SK-N-SH (cell line): ENCODE data around the gene SSR4. TPM values are rescaled to one million over a fixed set of nuclear protein-coding genes. Genes with fewer than 3 reads are reported as not detected.

Source experiments
- CTCF ChIA-PET: fragments of 300-600, 350-600 bp; formaldehyde crosslinking; extraction: SDS; loops from one replicate; lab custom pipeline; 2021; lab: Yijun Ruan, JAX
- POLR2A ChIA-PET: fragments of 350-600 bp; sonication (Branson Sonifier 250); formaldehyde crosslinking; extraction: SDS; loops from one replicate; lab custom pipeline; 2020; ENCODE audit warnings: antibody characterized with exemption, inconsistent platforms; lab: Yijun Ruan, JAX
- DNase-seq: peaks from one replicate; pipeline ENCODE4 v3.0.0; 2012
- H2AFZ ChIP-seq: fragments of 200-600 bp; sonication (generic); 2 replicates; pipeline ENCODE4 v1.8.1; 2016; ENCODE audit warnings: antibody characterized with exemption, mild to moderate bottlenecking, low read depth
- H3F3A ChIP-seq: fragments of 200-600 bp; sonication (generic); replicated peaks from 2 replicates; pipeline ENCODE3; 2016; ENCODE audit warnings: antibody characterized with exemption, mild to moderate bottlenecking; ENCODE audit not compliant: insufficient read depth
- H3K27ac ChIP-seq, 2 experiments: fragments of 200-500 bp in 1 of 2; fragments of 200-600 bp in 1 of 2; sonication (Bioruptor generic) in 1 of 2; sonication (generic), shearing (Covaris generic) in 1 of 2; 2 replicates each; pipeline versions ENCODE4 v1.5.1 to v1.6.1; 2014 to 2016; ENCODE audit warnings: low read depth in 2 of 2, inconsistent platforms in 1 of 2, low read length in 1 of 2, mild to moderate bottlenecking in 1 of 2, mixed read lengths in 1 of 2
- H3K27me3 ChIP-seq: fragments of 200-600 bp; sonication (generic), shearing (Covaris generic); 2 replicates; pipeline ENCODE4 v1.6.1; 2016; ENCODE audit warnings: mixed run types; ENCODE audit not compliant: insufficient read depth
- H3K36me3 ChIP-seq, 2 experiments: fragments of 200-500 bp in 1 of 2; fragments of 200-600 bp in 1 of 2; sonication (Bioruptor generic) in 1 of 2; sonication (generic) in 1 of 2; replicated peaks in 1 of 2; 2 replicates each; pipeline versions ENCODE3 to v1.5.1; 2014 to 2016; ENCODE audit warnings: low read length in 1 of 2, mild to moderate bottlenecking in 1 of 2; ENCODE audit not compliant: insufficient read depth in 2 of 2, control insufficient read depth in 1 of 2
- H3K4me1 ChIP-seq, 2 experiments: fragments of 200-500 bp in 1 of 2; fragments of 200-600 bp in 1 of 2; sonication (Bioruptor generic) in 1 of 2; sonication (generic), shearing (Covaris generic) in 1 of 2; 2 replicates each; pipeline versions ENCODE4 v1.5.1 to v1.6.1; 2014 to 2016; ENCODE audit warnings: low read depth in 1 of 2, low read length in 1 of 2, mixed run types in 1 of 2; ENCODE audit not compliant: insufficient read depth in 2 of 2, control insufficient read depth in 1 of 2
- H3K4me2 ChIP-seq: fragments of 200-600 bp; sonication (generic), shearing (Covaris generic); 2 replicates; pipeline ENCODE4 v1.6.1; 2017; ENCODE audit warnings: mixed run types
- H3K4me3 ChIP-seq, 2 experiments: fragments of 200-500 bp in 1 of 2; fragments of 200-600 bp in 1 of 2; sonication (Bioruptor generic) in 1 of 2; sonication (generic), shearing (Covaris generic) in 1 of 2; 2 replicates each; pipeline versions ENCODE4 v1.5.1 to v1.8.1; 2014 to 2016; ENCODE audit warnings: low read depth in 2 of 2, inconsistent platforms in 1 of 2, low read length in 1 of 2, mild to moderate bottlenecking in 1 of 2, mixed read lengths in 1 of 2, moderate library complexity in 1 of 2
- H3K79me2 ChIP-seq: fragments of 200-600 bp; sonication (generic); 2 replicates; pipeline ENCODE4 v1.8.1; 2017; ENCODE audit warnings: mild to moderate bottlenecking; ENCODE audit not compliant: insufficient read depth
- H3K9ac ChIP-seq: fragments of 200-600 bp; sonication (generic); 2 replicates; pipeline ENCODE4 v1.6.1; 2017; ENCODE audit warnings: mixed run types
- H3K9me2 ChIP-seq: fragments of 200-600 bp; sonication (generic); 2 replicates; pipeline ENCODE4 v1.6.1; 2017; ENCODE audit warnings: mixed run types
- H3K9me3 ChIP-seq: fragments of 200-600 bp; sonication (generic); 2 replicates; pipeline ENCODE4 v1.6.1; 2017; ENCODE audit warnings: mixed run types, mild to moderate bottlenecking, moderate library complexity
- H4K20me1 ChIP-seq: fragments of 200-600 bp; sonication (generic); 2 replicates; pipeline ENCODE4 v1.6.1; 2017; ENCODE audit warnings: mild to moderate bottlenecking, mixed run types; ENCODE audit not compliant: insufficient read depth
- CHD2 ChIP-seq: fragments of 150-350 bp; IDR thresholded peaks from 2 replicates; pipeline ENCODE4 v1.6.1; 2018; ENCODE audit warnings: low read length; ENCODE audit not compliant: partially characterized antibody
- CTCF ChIP-seq: fragments of 200-600 bp; sonication (generic); IDR thresholded peaks from 2 replicates; pipeline ENCODE4 v1.6.1; 2017; ENCODE audit warnings: antibody characterized with exemption, mild to moderate bottlenecking, moderate library complexity
- ELF1 ChIP-seq: IDR thresholded peaks from 2 replicates; pipeline ENCODE4 v1.4.0; 2012
- EZH2phosphoT487 ChIP-seq: fragments of 200-600 bp; sonication (generic); IDR thresholded peaks from 2 replicates; pipeline ENCODE4 v1.6.1; 2017; ENCODE audit warnings: low read depth, mixed run types, mild to moderate bottlenecking, antibody characterized with exemption, moderate library complexity, borderline replicate concordance
- FOSL2 ChIP-seq: IDR thresholded peaks from 2 replicates; pipeline ENCODE4 v1.4.0; 2012; ENCODE audit warnings: low read depth, mild to moderate bottlenecking, moderate library complexity, borderline replicate concordance
- FOXM1 ChIP-seq: IDR thresholded peaks from 2 replicates; pipeline ENCODE4 v1.4.0; 2012; ENCODE audit warnings: low read depth, mild to moderate bottlenecking
- GABPA ChIP-seq: IDR thresholded peaks from 2 replicates; pipeline ENCODE4 v1.4.0; 2012; ENCODE audit warnings: low read depth, mild to moderate bottlenecking
- GATA2 ChIP-seq: sonication (generic); formaldehyde crosslinking; IDR thresholded peaks from 2 replicates; pipeline ENCODE4 v1.5.0; 2020; ENCODE audit warnings: mild to moderate bottlenecking, missing genetic modification reagents
- IRF3 ChIP-seq: fragments of 150-350 bp; IDR thresholded peaks from 2 replicates; pipeline ENCODE4 v1.6.1; 2016; ENCODE audit warnings: mild to moderate bottlenecking, low read depth, low read length
- MEF2A ChIP-seq: IDR thresholded peaks from 2 replicates; pipeline ENCODE4 v1.4.0; 2012; ENCODE audit warnings: low read depth, borderline replicate concordance
- MXI1 ChIP-seq: IDR thresholded peaks from 2 replicates; pipeline ENCODE4 v1.6.1; 2012; ENCODE audit warnings: mild to moderate bottlenecking, low read depth, low read length, improper control_type of control experiment
- NFIC ChIP-seq: IDR thresholded peaks from 2 replicates; pipeline ENCODE4 v1.4.0; 2012; ENCODE audit warnings: borderline replicate concordance
- NRF1 ChIP-seq: IDR thresholded peaks from 2 replicates; pipeline ENCODE4 v1.6.1; 2012; ENCODE audit warnings: low read depth, mild to moderate bottlenecking, low read length
- PBX3 ChIP-seq: IDR thresholded peaks from 2 replicates; pipeline ENCODE4; 2012
- REST ChIP-seq: IDR thresholded peaks from 2 replicates; pipeline ENCODE4 v1.6.1; 2012; ENCODE audit warnings: mild to moderate bottlenecking, low read depth, low read length, moderate library complexity
- RFX5 ChIP-seq: IDR thresholded peaks from 2 replicates; pipeline ENCODE4 v1.6.1; 2012; ENCODE audit warnings: mild to moderate bottlenecking, improper control_type of control experiment, low read length
- SIN3A ChIP-seq: IDR thresholded peaks from 2 replicates; pipeline ENCODE4 v1.6.1; 2012; ENCODE audit warnings: low read depth, mild to moderate bottlenecking, low read length, moderate library complexity, borderline replicate concordance
- TCF12 ChIP-seq: IDR thresholded peaks from 2 replicates; pipeline ENCODE4 v1.4.0; 2012
- YY1 ChIP-seq: IDR thresholded peaks from 2 replicates; pipeline ENCODE4 v1.4.0; 2012; ENCODE audit warnings: low read depth, mild to moderate bottlenecking
- ZBTB33 ChIP-seq: IDR thresholded peaks from 2 replicates; pipeline ENCODE4 v1.4.0; 2012; ENCODE audit warnings: low read depth, borderline replicate concordance
- WGBS: methylation state at CpG from one replicate; pipeline ENCODE4 v1.1.6; 2017; ENCODE audit warnings: low lambda C conversion rate; 5-methylcytosine and 5-hydroxymethylcytosine counted together
- polyA plus RNA-seq, 3 experiments: library from polyadenylated mRNA; depleted of rRNA; stranded (reverse); fragments of >200 nt; gene quantifications; 2 replicates each; pipeline ENCODE4 v1.2.3, GENCODE V29; 2012

Gene SSR4
- polyA plus RNA-seq, 1 of the 3 experiments (the other 2 are of a cell fraction) = 367 TPM

- no peak overlapping the region for H3K27ac ChIP-seq
- WGBS = 4% methylated on average over 4 of the region's 27 CpGs
- peaks cover 5% of the 10 kb centered on the region for H3F3A ChIP-seq
- H3K9me3 ChIP-seq = no peaks in the 10 kb centered on the region
- peaks cover 0 to 2% of the 10 kb centered on the region in 2 experiments; a peak in 1 of 4 replicates for H3K4me1 ChIP-seq
- H3K36me3 ChIP-seq = no peaks in the 10 kb centered on the region
- ChIA-PET POLR2A (no interaction called here), CTCF (interaction anchor here (0.6 to 1.2 kb wide), 5 partner anchors 40 to 117 kb away, joined by 3 read pairs; no protein-coding TSS in a partner anchor)
- H3K4me2 ChIP-seq = peak overlapping the region; percentile 74
- H3K9me2 ChIP-seq = no peaks in the 10 kb centered on the region
- peak; percentile 59 for DNase-seq
- H2AFZ ChIP-seq = no peak overlapping the region
- peaks cover 5% of the 10 kb centered on the region; the same call in 1 of the 2 replicates for H4K20me1 ChIP-seq
- H3K9ac ChIP-seq = no peak overlapping the region
- no peaks in the 10 kb centered on the region for H3K79me2 ChIP-seq
- H3K4me3 ChIP-seq = peak overlapping the region; percentile 46 to 57
- H3K27me3 ChIP-seq = peaks cover 60% of the 10 kb centered on the region
- no peak for TF ChIP-seq FOSL2
- no peak for TF ChIP-seq TCF12
- TF ChIP-seq CTCF = no peak
- no peak for TF ChIP-seq GATA2 (CRISPR knock-in tag)
- TF ChIP-seq REST = no peak
- no peak for TF ChIP-seq GABPA
- TF ChIP-seq PBX3 = no peak
- TF ChIP-seq ZBTB33 = no peak
- no peak for TF ChIP-seq EZH2phosphoT487
- no peak for TF ChIP-seq MXI1
- TF ChIP-seq FOXM1 = no peak
- no peak for TF ChIP-seq NRF1
- TF ChIP-seq YY1 = no peak
- TF ChIP-seq MEF2A = no peak
- no peak for TF ChIP-seq SIN3A
- TF ChIP-seq CHD2 = no peak
- TF ChIP-seq ELF1 = no peak
- TF ChIP-seq IRF3 = no peak
- TF ChIP-seq RFX5 = no peak
- TF ChIP-seq NFIC = no peak
These were observed 35.0 kb downstream of the SSR4 start for GRCh38 chrX:153829549-153829798.
